HepG2 (cell line): ENCODE data around the gene MAP2K3.
"Not testable (repeated sequence)": the region's sequence is repeated elsewhere in the genome, so short reads cannot be mapped to it uniquely, and the experiment has no call there.

Source experiments
- CHD2 ChIP-seq: IDR thresholded peaks from 2 replicates; pipeline ENCODE4 v1.6.1; 2011; ENCODE audit warnings: low read depth, low read length, improper control_type of control experiment
- GABPB1 ChIP-seq: IDR thresholded peaks from 2 replicates; pipeline ENCODE4 v1.6.1; 2016; ENCODE audit warnings: mild to moderate bottlenecking, missing genetic modification reagents, moderate library complexity, missing compliant biosample characterization
- PITX1 ChIP-seq: sonication (generic); formaldehyde crosslinking; IDR thresholded peaks from 2 replicates; pipeline ENCODE4 v1.5.1; 2020; ENCODE audit warnings: mild to moderate bottlenecking, missing genetic modification reagents
- REST ChIP-seq, 2 experiments: IDR thresholded peaks; 2 replicates each; pipeline ENCODE4 v1.6.1; 2011 to 2012; ENCODE audit warnings: low read length in 2 of 2, borderline replicate concordance in 1 of 2, low read depth in 1 of 2, mild to moderate bottlenecking in 1 of 2, moderate library complexity in 1 of 2
- SIN3A ChIP-seq: IDR thresholded peaks from 2 replicates; pipeline ENCODE4 v1.6.1; 2011; ENCODE audit warnings: low read depth, mild to moderate bottlenecking, control low read depth, low read length, borderline replicate concordance
- TARDBP ChIP-seq: sonication (generic); formaldehyde crosslinking; IDR thresholded peaks from 2 replicates; pipeline ENCODE4 v1.8.0; 2022; ENCODE audit warnings: mild to moderate bottlenecking, missing genetic modification reagents
- YY1 ChIP-seq: IDR thresholded peaks from 2 replicates; pipeline ENCODE4 v1.6.1; 2011; ENCODE audit warnings: low read length, low read depth, moderate library complexity, mild to moderate bottlenecking; ENCODE audit not compliant: insufficient read depth, insufficient replicate concordance
- TF ChIP-seq, protein P1 (sequence below), 2 experiments: fragments of 450-650 bp in 1 of 2; sonication (generic) in 1 of 2; formaldehyde crosslinking in 1 of 2; IDR thresholded peaks; 2 replicates each; pipeline versions ENCODE4 v1.6.1 to v1.8.0; 2016 to 2022; ENCODE audit warnings: antibody characterized with exemption in 1 of 2, mild to moderate bottlenecking in 1 of 2, missing genetic modification reagents in 1 of 2
- TF ChIP-seq, protein P2 (sequence below): IDR thresholded peaks from 2 replicates; pipeline ENCODE4 v1.6.1; 2016
- TF ChIP-seq, protein P3 (sequence below): sonication (generic); formaldehyde crosslinking; IDR thresholded peaks from 2 replicates; pipeline ENCODE4 v1.4.0; 2020; ENCODE audit warnings: missing genetic modification reagents

- not testable (repeated sequence) for TF ChIP-seq YY1; PITX1 (CRISPR knock-in tag); REST (IDR thresholded peaks at IDR 0.05; ENCODE audit: borderline replicate concordance in 1 of 2, low read depth in 1 of 2, low read length in 2 of 2); GABPB1; TARDBP (CRISPR knock-in tag); CHD2; SIN3A
- TF ChIP-seq, protein P1, sequence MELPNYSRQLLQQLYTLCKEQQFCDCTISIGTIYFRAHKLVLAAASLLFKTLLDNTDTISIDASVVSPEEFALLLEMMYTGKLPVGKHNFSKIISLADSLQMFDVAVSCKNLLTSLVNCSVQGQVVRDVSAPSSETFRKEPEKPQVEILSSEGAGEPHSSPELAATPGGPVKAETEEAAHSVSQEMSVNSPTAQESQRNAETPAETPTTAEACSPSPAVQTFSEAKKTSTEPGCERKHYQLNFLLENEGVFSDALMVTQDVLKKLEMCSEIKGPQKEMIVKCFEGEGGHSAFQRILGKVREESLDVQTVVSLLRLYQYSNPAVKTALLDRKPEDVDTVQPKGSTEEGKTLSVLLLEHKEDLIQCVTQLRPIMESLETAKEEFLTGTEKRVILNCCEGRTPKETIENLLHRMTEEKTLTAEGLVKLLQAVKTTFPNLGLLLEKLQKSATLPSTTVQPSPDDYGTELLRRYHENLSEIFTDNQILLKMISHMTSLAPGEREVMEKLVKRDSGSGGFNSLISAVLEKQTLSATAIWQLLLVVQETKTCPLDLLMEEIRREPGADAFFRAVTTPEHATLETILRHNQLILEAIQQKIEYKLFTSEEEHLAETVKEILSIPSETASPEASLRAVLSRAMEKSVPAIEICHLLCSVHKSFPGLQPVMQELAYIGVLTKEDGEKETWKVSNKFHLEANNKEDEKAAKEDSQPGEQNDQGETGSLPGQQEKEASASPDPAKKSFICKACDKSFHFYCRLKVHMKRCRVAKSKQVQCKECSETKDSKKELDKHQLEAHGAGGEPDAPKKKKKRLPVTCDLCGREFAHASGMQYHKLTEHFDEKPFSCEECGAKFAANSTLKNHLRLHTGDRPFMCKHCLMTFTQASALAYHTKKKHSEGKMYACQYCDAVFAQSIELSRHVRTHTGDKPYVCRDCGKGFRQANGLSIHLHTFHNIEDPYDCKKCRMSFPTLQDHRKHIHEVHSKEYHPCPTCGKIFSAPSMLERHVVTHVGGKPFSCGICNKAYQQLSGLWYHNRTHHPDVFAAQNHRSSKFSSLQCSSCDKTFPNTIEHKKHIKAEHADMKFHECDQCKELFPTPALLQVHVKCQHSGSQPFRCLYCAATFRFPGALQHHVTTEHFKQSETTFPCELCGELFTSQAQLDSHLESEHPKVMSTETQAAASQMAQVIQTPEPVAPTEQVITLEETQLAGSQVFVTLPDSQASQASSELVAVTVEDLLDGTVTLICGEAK (IDR thresholded peaks at IDR 0.05), result not testable (repeated sequence)
- TF ChIP-seq, protein P1 (CRISPR knock-in tag; IDR thresholded peaks at IDR 0.05), result not testable (repeated sequence)
- TF ChIP-seq, protein P2, sequence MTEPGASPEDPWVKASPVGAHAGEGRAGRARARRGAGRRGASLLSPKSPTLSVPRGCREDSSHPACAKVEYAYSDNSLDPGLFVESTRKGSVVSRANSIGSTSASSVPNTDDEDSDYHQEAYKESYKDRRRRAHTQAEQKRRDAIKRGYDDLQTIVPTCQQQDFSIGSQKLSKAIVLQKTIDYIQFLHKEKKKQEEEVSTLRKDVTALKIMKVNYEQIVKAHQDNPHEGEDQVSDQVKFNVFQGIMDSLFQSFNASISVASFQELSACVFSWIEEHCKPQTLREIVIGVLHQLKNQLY (CRISPR knock-in tag), result not testable (repeated sequence)
- TF ChIP-seq, protein P3, sequence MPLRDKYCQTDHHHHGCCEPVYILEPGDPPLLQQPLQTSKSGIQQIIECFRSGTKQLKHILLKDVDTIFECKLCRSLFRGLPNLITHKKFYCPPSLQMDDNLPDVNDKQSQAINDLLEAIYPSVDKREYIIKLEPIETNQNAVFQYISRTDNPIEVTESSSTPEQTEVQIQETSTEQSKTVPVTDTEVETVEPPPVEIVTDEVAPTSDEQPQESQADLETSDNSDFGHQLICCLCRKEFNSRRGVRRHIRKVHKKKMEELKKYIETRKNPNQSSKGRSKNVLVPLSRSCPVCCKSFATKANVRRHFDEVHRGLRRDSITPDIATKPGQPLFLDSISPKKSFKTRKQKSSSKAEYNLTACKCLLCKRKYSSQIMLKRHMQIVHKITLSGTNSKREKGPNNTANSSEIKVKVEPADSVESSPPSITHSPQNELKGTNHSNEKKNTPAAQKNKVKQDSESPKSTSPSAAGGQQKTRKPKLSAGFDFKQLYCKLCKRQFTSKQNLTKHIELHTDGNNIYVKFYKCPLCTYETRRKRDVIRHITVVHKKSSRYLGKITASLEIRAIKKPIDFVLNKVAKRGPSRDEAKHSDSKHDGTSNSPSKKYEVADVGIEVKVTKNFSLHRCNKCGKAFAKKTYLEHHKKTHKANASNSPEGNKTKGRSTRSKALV (CRISPR knock-in tag), result not testable (repeated sequence)
These were observed 30.9 kb downstream of the MAP2K3 start for GRCh38 chr17:21315246-21316000.
